Measurements from ENCODE around the gene CPE. TPM values are rescaled to one million over a fixed set of nuclear protein-coding genes. Genes with fewer than 3 reads are reported as not detected.
A peak's percentile ranks its signal among the peaks of the same experiment; 100 is the strongest.
"Not testable (repeated sequence)": the region's sequence is repeated elsewhere in the genome, so short reads cannot be mapped to it uniquely, and the experiment has no call there.

Gene CPE
- total RNA-seq, 4 donors from 2014 or later = 22.3 to 33.5 (median 30.9) TPM

- H3K36me3 ChIP-seq = no peaks in the 10 kb centered on the region
- H3K4me3 ChIP-seq = no peak overlapping the region
- no peaks in the 10 kb centered on the region for H3K9me3 ChIP-seq
- no peak overlapping the region for H3K27ac ChIP-seq
- no peaks in the 10 kb centered on the region for H3K27me3 ChIP-seq
- 95% methylated on average over 1 of the region's 1 CpG for WGBS
- peaks cover 6% of the 10 kb centered on the region for H3K4me1 ChIP-seq
- TF ChIP-seq CTCF (IDR thresholded peaks at IDR 0.05) (no peak), EP300 (IDR thresholded peaks at IDR 0.05) (no peak), POLR2AphosphoS5 (IDR thresholded peaks at IDR 0.05) (no peak), POLR2A (IDR thresholded peaks at IDR 0.05) (no peak)
- no peak for DNase-seq (ENCODE audit: low spot score in 2 of 2)
Measured at GRCh38 chr4:165489786-165490185, 111.0 kb downstream of the CPE start.

- 87% methylated on average over 6 of the region's 6 CpGs for WGBS
- not testable (repeated sequence) for H3K9me3 ChIP-seq, H3K36me3 ChIP-seq
Measured at GRCh38 chr4:165492583-165492982, 113.8 kb downstream of the CPE start.

GRCh38 chr4:165493359-165493758 is 114.6 kb downstream of the CPE start:
- DNase-seq (ENCODE audit: low spot score in 2 of 2) = peak; percentile 75 to 84
- TF ChIP-seq EP300 (IDR thresholded peaks at IDR 0.05) (no peak), POLR2A (IDR thresholded peaks at IDR 0.05) (no peak), CTCF (IDR thresholded peaks at IDR 0.05) (peak; percentile 22 to 57), POLR2AphosphoS5 (IDR thresholded peaks at IDR 0.05) (no peak)
- Histone ChIP-seq H3K9me3 (no peaks in the 10 kb centered on the region), H3K27ac (no peak overlapping the region), H3K4me1 (peaks cover 6% of the 10 kb centered on the region), H3K36me3 (no peaks in the 10 kb centered on the region), H3K4me3 (no peak overlapping the region), H3K27me3 (no peaks in the 10 kb centered on the region)
- WGBS = 12% methylated on average over 18 of the region's 18 CpGs

More at GRCh38 chr4:165492583-165492982, 113.8 kb downstream of the CPE start:
- not testable (repeated sequence) for H3K4me3 ChIP-seq; H3K27me3 ChIP-seq; DNase-seq (ENCODE audit: low spot score in 2 of 2); H3K27ac ChIP-seq; H3K4me1 ChIP-seq

- no peaks in the 10 kb centered on the region for H3K27me3 ChIP-seq
- WGBS = 76% methylated on average over 7 of the region's 7 CpGs
- TF ChIP-seq CTCF (IDR thresholded peaks at IDR 0.05) (no peak), EP300 (IDR thresholded peaks at IDR 0.05) (no peak), POLR2A (IDR thresholded peaks at IDR 0.05) (no peak), POLR2AphosphoS5 (IDR thresholded peaks at IDR 0.05) (no peak)
Measured at GRCh38 chr4:165502916-165503907, 124.4 kb downstream of the CPE start.

GRCh38 chr4:165504184-165504583 is 125.4 kb downstream of the CPE start:
- H3K27ac ChIP-seq = no peak overlapping the region
- 36% methylated on average over 3 of the region's 3 CpGs for WGBS
- no peak for DNase-seq (ENCODE audit: low spot score in 2 of 2)

More at GRCh38 chr4:165502916-165503907, 124.4 kb downstream of the CPE start:
- DNase-seq (ENCODE audit: low spot score in 2 of 2) = no peak
- Histone ChIP-seq H3K4me1 (peaks cover 16% of the 10 kb centered on the region), H3K9me3 (no peaks in the 10 kb centered on the region), H3K4me3 (no peak overlapping the region), H3K27ac (no peak overlapping the region), H3K36me3 (no peaks in the 10 kb centered on the region)

More at GRCh38 chr4:165504184-165504583, 125.4 kb downstream of the CPE start:
- TF ChIP-seq CTCF (IDR thresholded peaks at IDR 0.05) = no peak
- TF ChIP-seq POLR2AphosphoS5 (IDR thresholded peaks at IDR 0.05) = no peak
- no peak for TF ChIP-seq POLR2A (IDR thresholded peaks at IDR 0.05)
- no peak for TF ChIP-seq EP300 (IDR thresholded peaks at IDR 0.05)
- Histone ChIP-seq H3K27me3 (no peaks in the 10 kb centered on the region), H3K4me1 (peaks cover 16% of the 10 kb centered on the region), H3K9me3 (no peaks in the 10 kb centered on the region), H3K36me3 (no peaks in the 10 kb centered on the region), H3K4me3 (no peak overlapping the region)

Measured in suprapubic skin (tissue), 4 donors.